K562 (cell line): ENCODE measurements around the gene LETM1. TPM values are rescaled to one million over a fixed set of nuclear protein-coding genes. Genes with fewer than 3 reads are reported as not detected.

Experiments used
- CBFA2T3 ChIP-seq: fragments of 450-650 bp; IDR thresholded peaks from 2 replicates; pipeline ENCODE4 v1.6.1; 2017
- CUX1 ChIP-seq: fragments of 200-800 bp; sonication (Bioruptor generic); IDR thresholded peaks from 2 replicates; pipeline ENCODE4 v1.6.1; 2016; ENCODE audit warnings: missing genetic modification characterization, missing compliant biosample characterization
- FUS ChIP-seq: fragments of 200-400 bp; formaldehyde crosslinking; optimal IDR thresholded peaks from 2 replicates; pipeline ENCODE3; 2017; ENCODE audit warnings: low read depth, low read length
- HSF4 ChIP-seq: fragments of 250-450 bp; sonication (Bioruptor Pico); IDR thresholded peaks from 2 replicates; pipeline ENCODE4 v2.1.2; 2022; ENCODE audit warnings: mild to moderate bottlenecking, moderate library complexity, borderline replicate concordance
- KLF13 ChIP-seq: fragments of 450-650 bp; IDR thresholded peaks from 2 replicates; pipeline ENCODE4 v1.6.1; 2016; ENCODE audit warnings: missing genetic modification characterization, low read depth, mild to moderate bottlenecking, missing compliant biosample characterization, moderate library complexity, borderline replicate concordance
- MAZ ChIP-seq, 2 experiments: fragments of 450-650 bp in 1 of 2; sonication (generic) in 1 of 2; formaldehyde crosslinking; IDR thresholded peaks in 1 of 2; conservative IDR thresholded peaks in 1 of 2; 2 replicates each; pipeline versions ENCODE4 v1.4.0 to v1.5.0; 2020; ENCODE audit warnings: mild to moderate bottlenecking in 1 of 2, missing genetic modification reagents in 1 of 2
- MTA3 ChIP-seq: fragments of 450-650 bp; formaldehyde crosslinking; IDR thresholded peaks from 2 replicates; pipeline ENCODE4 v1.6.1; 2017; ENCODE audit warnings: mild to moderate bottlenecking, borderline replicate concordance
- RBM14 ChIP-seq: fragments of 200-400 bp; formaldehyde crosslinking; IDR thresholded peaks from 2 replicates; pipeline ENCODE4 v1.6.1; 2018; ENCODE audit warnings: low read depth, mild to moderate bottlenecking, low read length, moderate library complexity, borderline replicate concordance; ENCODE audit not compliant: insufficient read depth
- SAFB2 ChIP-seq: fragments of 200-400 bp; formaldehyde crosslinking; IDR thresholded peaks from 2 replicates; pipeline ENCODE4 v1.6.1; 2018; ENCODE audit warnings: borderline replicate concordance, low read length, low read depth, moderate library complexity; ENCODE audit not compliant: severe bottlenecking
- TSC22D4 ChIP-seq: fragments of 450-650 bp; IDR thresholded peaks from 2 replicates; pipeline ENCODE4 v1.6.1; 2016; ENCODE audit warnings: missing genetic modification characterization, missing biosample characterization, control low read depth
- ZNF212 ChIP-seq: fragments of 450-650 bp; formaldehyde crosslinking; IDR thresholded peaks from 2 replicates; pipeline ENCODE4 v1.4.0; 2020; ENCODE audit warnings: mild to moderate bottlenecking
- polyA plus RNA-seq, 8 experiments: library from polyadenylated mRNA; depleted of rRNA in 4 of 8; stranded (reverse) in 5 of 8; unstranded in 3 of 8; fragments of >200 nt; fragmentation: Nextera tagmentation in 2 of 8; fragmentation: Illumina TruSeq in 1 of 8; extraction: Ambion mirVana in 2 of 8; extraction: Trizol in 1 of 8; gene quantifications; 2 replicates each; pipeline versions ENCODE4 v1.2.1 to v1.2.3, GENCODE V29; 2011 to 2014; ENCODE audit warnings: inconsistent platforms in 1 of 8, missing spikeins in 1 of 8
- total RNA-seq, 7 experiments: library from RNA; depleted of rRNA in 6 of 7; stranded (reverse); fragments of >200 nt in 6 of 7; fragmentation: Illumina TruSeq in 2 of 7; extraction: Trizol in 2 of 7; gene quantifications; 2 replicates each; pipeline versions ENCODE4 v1.2.1 to v1.2.3, GENCODE V29; 2011 to 2021; ENCODE audit warnings: low replicate concordance in 1 of 7
- TF ChIP-seq, protein P1 (sequence below): conservative IDR thresholded peaks from 2 replicates; pipeline ENCODE4 v1.6.1; 2011; ENCODE audit warnings: low read depth, mild to moderate bottlenecking, low read length; ENCODE audit not compliant: control insufficient read depth
- TF ChIP-seq, protein P2 (sequence below): fragments of 250-450 bp; sonication (Bioruptor Pico); IDR thresholded peaks from 2 replicates; pipeline ENCODE4 v1.5.0; 2021; ENCODE audit warnings: mild to moderate bottlenecking, moderate library complexity
- TF ChIP-seq, protein P3 (sequence below): sonication (generic); formaldehyde crosslinking; IDR thresholded peaks from 2 replicates; pipeline ENCODE4 v1.8.0; 2022; ENCODE audit warnings: missing genetic modification reagents, mild to moderate bottlenecking, borderline replicate concordance

Gene LETM1
- total and polyA plus RNA-seq, 9 of the 15 experiments (the other 6 are each of a cell fraction or from before 2014, with no cell fraction given): 3.9 to 109 (median 35.0) TPM

DNA sequence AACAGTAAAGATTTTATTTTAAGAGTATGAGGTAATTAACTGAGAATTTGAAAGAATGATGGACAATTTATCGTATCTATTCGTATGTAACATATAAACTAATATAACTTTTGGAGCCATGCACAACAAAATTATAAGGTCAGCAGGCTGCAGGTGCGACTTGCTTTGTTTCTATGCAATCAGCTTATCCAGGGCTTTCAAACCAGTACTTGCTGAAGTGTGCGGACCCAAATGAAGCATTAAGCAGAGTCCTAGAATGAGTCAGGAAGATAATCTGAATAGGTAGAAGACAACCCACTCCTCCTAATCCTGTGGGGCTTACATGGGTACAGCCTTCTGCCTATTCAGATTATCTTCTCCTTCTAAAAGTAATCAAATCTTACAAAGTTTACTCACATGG is 17.3 kb upstream of the LETM1 start (continued):
- TF ChIP-seq, protein P1, sequence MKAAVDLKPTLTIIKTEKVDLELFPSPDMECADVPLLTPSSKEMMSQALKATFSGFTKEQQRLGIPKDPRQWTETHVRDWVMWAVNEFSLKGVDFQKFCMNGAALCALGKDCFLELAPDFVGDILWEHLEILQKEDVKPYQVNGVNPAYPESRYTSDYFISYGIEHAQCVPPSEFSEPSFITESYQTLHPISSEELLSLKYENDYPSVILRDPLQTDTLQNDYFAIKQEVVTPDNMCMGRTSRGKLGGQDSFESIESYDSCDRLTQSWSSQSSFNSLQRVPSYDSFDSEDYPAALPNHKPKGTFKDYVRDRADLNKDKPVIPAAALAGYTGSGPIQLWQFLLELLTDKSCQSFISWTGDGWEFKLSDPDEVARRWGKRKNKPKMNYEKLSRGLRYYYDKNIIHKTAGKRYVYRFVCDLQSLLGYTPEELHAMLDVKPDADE: no peak
- TF ChIP-seq TSC22D4: no peak
- no peak for TF ChIP-seq FUS
- no peak for TF ChIP-seq SAFB2
- TF ChIP-seq, protein P2, sequence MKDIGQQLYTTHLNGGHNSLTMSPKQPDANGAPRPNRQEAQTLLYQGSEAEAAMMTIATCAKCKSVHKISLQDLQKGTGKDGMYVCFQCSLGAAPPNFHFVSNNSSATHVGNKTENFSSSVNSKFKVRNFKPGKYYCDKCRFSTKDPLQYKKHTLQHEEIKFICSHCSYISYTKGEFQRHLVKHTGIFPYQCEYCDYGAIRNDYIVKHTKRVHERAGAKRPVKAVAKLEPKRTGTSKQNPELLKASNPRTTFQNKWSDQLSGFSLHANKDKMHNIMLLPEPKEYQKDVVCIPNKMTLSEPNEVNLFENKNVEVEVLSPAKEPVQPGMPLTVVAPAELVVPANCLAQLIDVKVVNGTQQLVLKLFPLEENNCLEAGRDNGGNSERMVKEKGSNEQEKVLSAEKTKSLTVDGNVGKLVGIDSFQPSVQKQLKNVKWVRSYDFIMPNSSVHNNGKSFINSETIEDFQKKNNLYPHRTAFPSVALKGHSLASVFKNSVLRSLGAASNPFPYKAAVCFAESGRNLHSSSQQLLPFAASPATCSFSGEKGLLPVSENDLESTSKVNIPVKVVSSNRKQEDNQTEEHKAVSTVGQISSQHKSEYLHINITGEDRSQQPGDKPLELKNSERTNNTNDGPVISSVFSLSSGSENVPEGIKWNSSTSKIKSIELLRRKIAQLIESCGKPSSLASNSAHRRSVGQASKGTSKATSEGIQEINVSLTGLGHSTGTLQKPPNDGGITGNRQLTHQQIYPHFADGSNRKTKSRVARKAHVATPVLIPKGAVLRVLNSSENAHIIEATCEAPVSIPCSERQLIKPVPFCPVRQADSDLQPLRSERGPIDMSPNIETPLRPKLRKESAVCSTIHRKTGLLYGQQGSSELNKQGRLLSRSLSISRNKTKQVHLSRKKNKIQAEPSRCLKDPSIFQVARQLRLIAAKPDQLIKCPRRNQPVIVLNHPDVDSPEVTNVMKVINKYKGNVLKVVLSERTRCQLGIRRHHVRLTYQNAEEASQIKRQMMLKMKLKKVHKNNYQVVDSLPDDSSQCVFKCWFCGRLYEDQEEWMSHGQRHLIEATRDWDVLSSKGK (CRISPR knock-in tag): no peak
- TF ChIP-seq, protein P3, sequence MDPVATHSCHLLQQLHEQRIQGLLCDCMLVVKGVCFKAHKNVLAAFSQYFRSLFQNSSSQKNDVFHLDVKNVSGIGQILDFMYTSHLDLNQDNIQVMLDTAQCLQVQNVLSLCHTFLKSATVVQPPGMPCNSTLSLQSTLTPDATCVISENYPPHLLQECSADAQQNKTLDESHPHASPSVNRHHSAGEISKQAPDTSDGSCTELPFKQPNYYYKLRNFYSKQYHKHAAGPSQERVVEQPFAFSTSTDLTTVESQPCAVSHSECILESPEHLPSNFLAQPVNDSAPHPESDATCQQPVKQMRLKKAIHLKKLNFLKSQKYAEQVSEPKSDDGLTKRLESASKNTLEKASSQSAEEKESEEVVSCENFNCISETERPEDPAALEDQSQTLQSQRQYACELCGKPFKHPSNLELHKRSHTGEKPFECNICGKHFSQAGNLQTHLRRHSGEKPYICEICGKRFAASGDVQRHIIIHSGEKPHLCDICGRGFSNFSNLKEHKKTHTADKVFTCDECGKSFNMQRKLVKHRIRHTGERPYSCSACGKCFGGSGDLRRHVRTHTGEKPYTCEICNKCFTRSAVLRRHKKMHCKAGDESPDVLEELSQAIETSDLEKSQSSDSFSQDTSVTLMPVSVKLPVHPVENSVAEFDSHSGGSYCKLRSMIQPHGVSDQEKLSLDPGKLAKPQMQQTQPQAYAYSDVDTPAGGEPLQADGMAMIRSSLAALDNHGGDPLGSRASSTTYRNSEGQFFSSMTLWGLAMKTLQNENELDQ: no peak
- TF ChIP-seq RBM14: no peak
- TF ChIP-seq MTA3: no peak
- peak; percentile 7; the same call in 1 of the 2 replicates for TF ChIP-seq CBFA2T3
- no peak for TF ChIP-seq KLF13 (tag)
- no peak for TF ChIP-seq CUX1 (CRISPR knock-in tag)
- no peak for TF ChIP-seq ZNF212 (CRISPR knock-in tag)
- TF ChIP-seq MAZ (CRISPR knock-in tag; conservative IDR thresholded peaks at IDR 0.05 in 1 of 2, IDR thresholded peaks at IDR 0.05 in 1 of 2): no peak
- TF ChIP-seq HSF4 (CRISPR knock-in tag): no peak
- TF ChIP-seq, all 486 proteins: peak for 7
